HEK293 (cell line): Measurements from ENCODE around the gene WDFY3.

Experiments used
- CTCF ChIA-PET: fragments of 350-600 bp; formaldehyde crosslinking; extraction: SDS; loops from one replicate; lab custom pipeline; 2021; ENCODE audit warnings: antibody characterized with exemption; lab: Yijun Ruan, JAX
- POLR2A ChIA-PET: fragments of 300-600 bp; formaldehyde crosslinking; extraction: SDS; loops from one replicate; lab custom pipeline; 2020; ENCODE audit warnings: antibody characterized with exemption, inconsistent platforms; lab: Yijun Ruan, JAX
- H3K27ac ChIP-seq: fragments of 200-500 bp; sonication (Bioruptor generic); 2 replicates; pipeline ENCODE4 v1.5.1; 2014; ENCODE audit warnings: low read depth, low read length, control low read depth, inconsistent platforms; ENCODE audit errors: extremely low read depth
- H3K36me3 ChIP-seq, 2 experiments: fragments of 200-500 bp in 1 of 2; sonication (Bioruptor generic) in 1 of 2; 1 replicate in 1 of 2; 2 replicates in 1 of 2; pipeline ENCODE4 v1.5.1; 2014 to 2017; ENCODE audit warnings: inconsistent platforms in 2 of 2, low read length in 2 of 2; ENCODE audit not compliant: control insufficient read depth in 2 of 2, insufficient read depth in 1 of 2
- H3K4me1 ChIP-seq: fragments of 200-500 bp; sonication (Bioruptor generic); 2 replicates; pipeline ENCODE4 v1.5.1; 2014; ENCODE audit warnings: mild to moderate bottlenecking, low read length, inconsistent platforms; ENCODE audit not compliant: control insufficient read depth, insufficient read depth
- H3K4me3 ChIP-seq: 2 replicates; pipeline ENCODE4 v1.5.1; 2011; ENCODE audit warnings: low read depth, mild to moderate bottlenecking, control low read depth, low read length, moderate library complexity
- H3K9me3 ChIP-seq: fragments of 200-500 bp; sonication (Bioruptor generic); 2 replicates; pipeline ENCODE4 v1.5.1; 2014; ENCODE audit warnings: low read depth, low read length, inconsistent platforms; ENCODE audit not compliant: control insufficient read depth, insufficient read depth
- GLIS1 ChIP-seq: fragments of 450-650 bp; formaldehyde crosslinking; IDR thresholded peaks from 2 replicates; pipeline ENCODE4 v1.5.1; 2016; ENCODE audit warnings: missing biosample characterization, missing genetic modification characterization
- OSR2 ChIP-seq: fragments of 450-650 bp; formaldehyde crosslinking; IDR thresholded peaks from 2 replicates; pipeline ENCODE4 v1.5.1; 2016; ENCODE audit warnings: missing biosample characterization, missing genetic modification characterization
- SCRT1 ChIP-seq: fragments of 450-650 bp; formaldehyde crosslinking; IDR thresholded peaks from 2 replicates; pipeline ENCODE4 v1.5.1; 2016; ENCODE audit warnings: missing biosample characterization, missing genetic modification characterization, borderline replicate concordance
- SETDB1 ChIP-seq: IDR thresholded peaks from one replicate; pipeline ENCODE4 v1.6.1; 2017; ENCODE audit warnings: mild to moderate bottlenecking, low read length, moderate library complexity, mixed read lengths; ENCODE audit not compliant: insufficient read length
- ZBTB1 ChIP-seq: fragments of 450-650 bp; formaldehyde crosslinking; IDR thresholded peaks from 2 replicates; pipeline ENCODE4 v1.5.1; 2016; ENCODE audit warnings: missing biosample characterization, missing genetic modification characterization
- ZBTB17 ChIP-seq: fragments of 450-650 bp; formaldehyde crosslinking; IDR thresholded peaks from 2 replicates; pipeline ENCODE4 v1.5.1; 2016; ENCODE audit warnings: missing biosample characterization, missing genetic modification characterization
- ZIC2 ChIP-seq: fragments of 450-650 bp; formaldehyde crosslinking; IDR thresholded peaks from 2 replicates; pipeline ENCODE4 v1.5.1; 2016; ENCODE audit warnings: missing biosample characterization, missing genetic modification characterization
- ZNF146 ChIP-seq: fragments of 450-650 bp; formaldehyde crosslinking; IDR thresholded peaks from 2 replicates; pipeline ENCODE4 v1.5.1; 2016; ENCODE audit warnings: missing biosample characterization, missing genetic modification characterization
- ZNF175 ChIP-seq: fragments of 450-650 bp; formaldehyde crosslinking; IDR thresholded peaks from 2 replicates; pipeline ENCODE4 v1.5.1; 2016; ENCODE audit warnings: missing biosample characterization, missing genetic modification characterization
- ZNF26 ChIP-seq: fragments of 450-650 bp; formaldehyde crosslinking; IDR thresholded peaks from 2 replicates; pipeline ENCODE4 v1.5.1; 2016; ENCODE audit warnings: missing biosample characterization, missing genetic modification characterization
- ZNF292 ChIP-seq: fragments of 450-650 bp; formaldehyde crosslinking; IDR thresholded peaks from 2 replicates; pipeline ENCODE4 v1.5.1; 2016; ENCODE audit warnings: low read depth, missing biosample characterization, missing genetic modification characterization, borderline replicate concordance
- ZNF311 ChIP-seq: fragments of 450-650 bp; formaldehyde crosslinking; IDR thresholded peaks from 2 replicates; pipeline ENCODE4 v1.5.1; 2017; ENCODE audit warnings: missing biosample characterization, missing genetic modification characterization, borderline replicate concordance
- ZNF362 ChIP-seq: fragments of 450-650 bp; formaldehyde crosslinking; IDR thresholded peaks from 2 replicates; pipeline ENCODE4 v1.5.1; 2016; ENCODE audit warnings: missing biosample characterization, missing genetic modification characterization
- ZNF501 ChIP-seq: fragments of 450-650 bp; formaldehyde crosslinking; IDR thresholded peaks from 2 replicates; pipeline ENCODE4 v1.5.1; 2016; ENCODE audit warnings: missing biosample characterization, missing genetic modification characterization
- ZNF510 ChIP-seq: fragments of 450-650 bp; formaldehyde crosslinking; IDR thresholded peaks from 2 replicates; pipeline ENCODE4 v1.5.1; 2018; ENCODE audit warnings: mild to moderate bottlenecking, missing genetic modification characterization, missing biosample characterization; ENCODE audit not compliant: insufficient replicate concordance
- ZNF529 ChIP-seq: fragments of 450-650 bp; formaldehyde crosslinking; IDR thresholded peaks from 2 replicates; pipeline ENCODE4 v1.5.1; 2017; ENCODE audit warnings: missing genetic modification characterization, missing biosample characterization; ENCODE audit not compliant: insufficient replicate concordance
- ZNF544 ChIP-seq: fragments of 450-650 bp; formaldehyde crosslinking; IDR thresholded peaks from 2 replicates; pipeline ENCODE4 v1.5.0; 2017; ENCODE audit warnings: missing biosample characterization, missing genetic modification characterization
- ZNF561 ChIP-seq: fragments of 450-650 bp; IDR thresholded peaks from 2 replicates; pipeline ENCODE4 v1.5.1; 2018; ENCODE audit warnings: missing biosample characterization, missing genetic modification characterization, borderline replicate concordance
- ZNF624 ChIP-seq: fragments of 450-650 bp; formaldehyde crosslinking; IDR thresholded peaks from 2 replicates; pipeline ENCODE4 v1.5.1; 2017; ENCODE audit warnings: missing biosample characterization, missing genetic modification characterization
- ZNF626 ChIP-seq: fragments of 450-650 bp; sonication (Bioruptor Pico); formaldehyde crosslinking; IDR thresholded peaks from 2 replicates; pipeline ENCODE4 v1.5.1; 2018; ENCODE audit warnings: missing biosample characterization, missing genetic modification characterization, inconsistent platforms
- ZNF654 ChIP-seq: fragments of 450-650 bp; formaldehyde crosslinking; IDR thresholded peaks from 2 replicates; pipeline ENCODE4 v1.5.1; 2016; ENCODE audit warnings: low read depth, missing biosample characterization, missing genetic modification characterization
- ZNF670 ChIP-seq: fragments of 450-650 bp; formaldehyde crosslinking; IDR thresholded peaks from 2 replicates; pipeline ENCODE4 v1.5.1; 2016; ENCODE audit warnings: missing biosample characterization, missing genetic modification characterization, low read depth
- ZNF747 ChIP-seq: fragments of 450-650 bp; formaldehyde crosslinking; IDR thresholded peaks from 2 replicates; pipeline ENCODE4 v1.5.1; 2016; ENCODE audit warnings: missing biosample characterization, missing genetic modification characterization
- ZSCAN18 ChIP-seq: fragments of 450-650 bp; formaldehyde crosslinking; IDR thresholded peaks from 2 replicates; pipeline ENCODE4 v1.5.1; 2016; ENCODE audit warnings: missing biosample characterization, missing genetic modification characterization
- ZSCAN30 ChIP-seq: fragments of 450-650 bp; IDR thresholded peaks from 2 replicates; pipeline ENCODE4 v1.5.1; 2018; ENCODE audit warnings: missing biosample characterization, mild to moderate bottlenecking, missing genetic modification characterization, moderate library complexity
- ZSCAN5A ChIP-seq: fragments of 450-650 bp; formaldehyde crosslinking; IDR thresholded peaks from 2 replicates; pipeline ENCODE4 v1.5.1; 2016; ENCODE audit warnings: missing biosample characterization, missing genetic modification characterization

WDFY3 gene

GRCh38 chr4:84750960-84751283 lies 215.6 kb downstream of the WDFY3 start:
- CTCF ChIA-PET = interaction anchor here (0.6 to 4.2 kb wide), 10 partner anchors 9 to 224 kb away, joined by 3 to 32 read pairs (median 4); partner anchors contain the start of gene WDFY3
- Histone ChIP-seq H3K4me1 (no peaks in the 10 kb centered on the region), H3K36me3 (peaks cover 9 to 81% of the 10 kb centered on the region in 2 experiments), H3K9me3 (no peaks in the 10 kb centered on the region), H3K27ac (no peak overlapping the region), H3K4me3 (no peak overlapping the region)
- POLR2A ChIA-PET = no interaction called here
- TF ChIP-seq ZNF747 = no peak
- no peak for TF ChIP-seq ZSCAN18
- TF ChIP-seq ZNF26 (tag by site-specific recombination) = no peak
- no peak for TF ChIP-seq ZNF529 (tag by site-specific recombination)
- TF ChIP-seq ZSCAN30 = no peak

GRCh38 chr4:84750260-84750959 lies 216.1 kb downstream of the WDFY3 start:
- Histone ChIP-seq H3K36me3 (peaks cover 9 to 83% of the 10 kb centered on the region in 2 experiments), H3K4me1 (no peaks in the 10 kb centered on the region), H3K4me3 (no peak overlapping the region), H3K9me3 (no peaks in the 10 kb centered on the region), H3K27ac (no peak overlapping the region)
- no peak for TF ChIP-seq GLIS1 (tag by site-specific recombination)
- TF ChIP-seq ZNF624 = no peak
- peak; percentile 34 for TF ChIP-seq ZNF654 (tag by site-specific recombination)
- TF ChIP-seq ZIC2 = no peak
- POLR2A ChIA-PET = no interaction called here
- CTCF ChIA-PET = interaction anchor here (0.5 to 4.2 kb wide), 23 partner anchors 9 to 1053 kb away, joined by 3 to 32 read pairs (median 4); partner anchors contain the start of gene WDFY3

GRCh38 chr4:84740057-84740456 lies 226.4 kb downstream of the WDFY3 start:
- no peaks in the 10 kb centered on the region for H3K9me3 ChIP-seq
- TF ChIP-seq ZNF362 (no peak), SETDB1 (no peak), ZNF544 (tag by site-specific recombination) (no peak), ZNF561 (tag by site-specific recombination) (no peak), ZNF311 (tag by site-specific recombination) (no peak), ZBTB1 (tag by site-specific recombination) (no peak), ZNF292 (tag by site-specific recombination) (no peak), ZSCAN5A (tag by site-specific recombination) (no peak), ZNF670 (no peak), SCRT1 (tag by site-specific recombination) (no peak), ZSCAN30 (no peak), OSR2 (tag by site-specific recombination) (no peak), ZNF501 (tag by site-specific recombination) (no peak), ZNF626 (tag by site-specific recombination) (no peak), ZNF175 (tag by site-specific recombination) (no peak), ZBTB17 (tag by site-specific recombination) (no peak), ZNF146 (tag by site-specific recombination) (no peak), GLIS1 (tag by site-specific recombination) (no peak), ZNF510 (tag by site-specific recombination) (no peak)
- CTCF ChIA-PET = interaction anchor here (0.9 kb wide), 1 partner anchor 10 kb away, joined by 4 read pairs; no protein-coding TSS in a partner anchor
- H3K36me3 ChIP-seq = peaks cover 7 to 76% of the 10 kb centered on the region in 2 experiments; a peak in 2 of 3 replicates
- POLR2A ChIA-PET = no interaction called here
- H3K27ac ChIP-seq = no peak overlapping the region
- H3K4me3 ChIP-seq = no peak overlapping the region
- no peaks in the 10 kb centered on the region for H3K4me1 ChIP-seq
